Measurements from ENCODE around the gene ASAP2. TPM values are rescaled to one million over a fixed set of nuclear protein-coding genes. Genes with fewer than 3 reads are reported as not detected.
"Not testable (repeated sequence)": the region's sequence is repeated elsewhere in the genome, so short reads cannot be mapped to it uniquely, and the experiment has no call there.

ASAP2 gene
- polyA plus RNA-seq, 10 donors: 17.3 to 25.3 (median 21.7) TPM

DNA sequence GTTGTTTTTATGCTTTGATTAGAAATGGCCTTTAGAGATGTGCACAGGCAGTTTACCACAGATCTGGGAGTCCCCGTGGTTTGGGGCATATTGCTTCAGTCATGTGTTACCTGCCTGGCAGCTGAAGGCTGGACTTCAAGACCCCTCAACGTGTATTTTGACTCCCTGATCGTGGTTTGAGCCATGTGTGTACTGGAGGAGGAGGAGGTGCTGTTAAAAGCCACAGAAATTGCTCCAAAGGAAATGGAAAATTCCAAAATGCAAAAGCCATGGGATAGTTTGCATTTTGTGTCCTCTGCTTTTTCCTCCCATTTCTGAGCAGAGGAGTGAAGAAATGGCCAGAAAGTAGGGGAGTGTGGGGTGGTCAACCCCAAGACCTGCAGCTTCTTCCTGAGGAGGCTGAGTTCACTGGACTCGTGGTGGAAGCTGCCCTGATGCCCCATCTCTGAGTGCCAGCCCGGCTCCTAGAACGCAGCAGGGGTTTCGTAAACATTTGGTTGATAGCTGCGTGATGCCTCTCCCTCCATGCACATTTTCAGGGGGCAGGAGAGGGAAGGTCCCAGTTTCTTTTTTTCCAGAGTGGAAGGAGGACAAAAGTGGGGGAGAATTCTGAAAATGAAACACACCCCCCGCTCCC lies 171.0 kb downstream of the ASAP2 start:
- DNase-seq: no peak

DNA sequence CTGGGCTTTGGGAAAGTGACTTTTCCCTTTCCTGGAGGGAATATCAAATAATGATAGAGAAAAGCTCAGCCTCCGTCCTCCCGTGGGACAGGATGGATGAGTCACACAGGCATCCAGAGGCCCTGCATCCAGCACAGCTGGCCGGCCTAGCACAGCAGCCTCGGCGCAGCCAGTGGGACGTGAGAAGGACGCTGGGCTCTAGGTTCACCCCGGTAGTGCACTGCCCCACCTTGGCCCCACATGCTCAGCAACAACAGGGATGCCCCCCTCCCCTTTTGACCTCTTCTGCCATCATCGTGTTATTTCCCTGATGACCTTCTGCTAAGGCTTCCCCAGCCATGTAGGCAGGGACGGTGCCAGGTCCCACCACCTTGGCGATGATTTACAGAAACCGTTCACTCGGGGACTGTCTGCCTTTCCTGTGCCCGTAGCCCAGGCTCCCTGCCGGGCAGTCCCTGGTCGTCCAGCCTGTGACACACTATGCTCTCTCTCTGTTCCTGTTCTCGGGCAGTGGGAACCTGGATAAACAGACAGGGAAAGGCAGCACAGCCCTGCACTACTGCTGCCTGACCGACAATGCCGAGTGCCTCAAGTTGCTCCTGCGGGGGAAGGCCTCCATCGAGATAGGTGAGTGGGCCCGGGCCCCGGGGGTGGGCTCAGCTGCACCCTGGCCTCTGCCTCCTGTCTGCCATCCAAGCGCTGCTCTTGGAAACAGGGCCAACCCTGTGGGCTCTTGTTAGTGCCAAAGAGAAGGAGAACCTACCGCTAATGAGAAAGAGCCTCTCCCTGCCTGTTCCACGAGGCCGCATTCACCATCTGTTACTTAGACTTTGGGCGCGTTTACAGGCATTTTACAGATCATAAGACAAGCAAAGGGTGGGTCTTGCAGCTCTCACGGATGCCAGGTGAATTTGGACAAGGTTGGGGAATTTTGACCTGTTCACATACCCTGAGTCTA lies 172.1 kb downstream of the ASAP2 start:
- DNase-seq: peak; percentile 42 to 70 (median 43)

DNA sequence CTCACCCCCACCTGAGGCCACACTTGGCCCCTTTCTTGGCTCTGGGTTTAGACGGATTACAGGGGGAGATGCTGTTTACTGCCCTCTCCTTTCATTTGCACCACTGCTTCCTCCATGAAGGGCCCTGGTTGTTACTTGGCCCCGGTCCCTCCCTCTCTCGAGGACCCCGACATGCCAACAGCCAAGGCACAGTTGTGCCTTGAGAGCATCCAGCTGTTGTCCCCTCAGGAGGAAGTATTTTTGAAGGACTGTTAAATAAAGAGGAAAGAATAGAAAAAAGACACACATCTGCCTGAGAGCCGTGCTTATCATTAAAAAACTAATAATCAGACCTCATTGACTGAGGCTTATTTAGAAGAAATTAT lies 172.8 kb downstream of the ASAP2 start:
- no peak for DNase-seq

DNA sequence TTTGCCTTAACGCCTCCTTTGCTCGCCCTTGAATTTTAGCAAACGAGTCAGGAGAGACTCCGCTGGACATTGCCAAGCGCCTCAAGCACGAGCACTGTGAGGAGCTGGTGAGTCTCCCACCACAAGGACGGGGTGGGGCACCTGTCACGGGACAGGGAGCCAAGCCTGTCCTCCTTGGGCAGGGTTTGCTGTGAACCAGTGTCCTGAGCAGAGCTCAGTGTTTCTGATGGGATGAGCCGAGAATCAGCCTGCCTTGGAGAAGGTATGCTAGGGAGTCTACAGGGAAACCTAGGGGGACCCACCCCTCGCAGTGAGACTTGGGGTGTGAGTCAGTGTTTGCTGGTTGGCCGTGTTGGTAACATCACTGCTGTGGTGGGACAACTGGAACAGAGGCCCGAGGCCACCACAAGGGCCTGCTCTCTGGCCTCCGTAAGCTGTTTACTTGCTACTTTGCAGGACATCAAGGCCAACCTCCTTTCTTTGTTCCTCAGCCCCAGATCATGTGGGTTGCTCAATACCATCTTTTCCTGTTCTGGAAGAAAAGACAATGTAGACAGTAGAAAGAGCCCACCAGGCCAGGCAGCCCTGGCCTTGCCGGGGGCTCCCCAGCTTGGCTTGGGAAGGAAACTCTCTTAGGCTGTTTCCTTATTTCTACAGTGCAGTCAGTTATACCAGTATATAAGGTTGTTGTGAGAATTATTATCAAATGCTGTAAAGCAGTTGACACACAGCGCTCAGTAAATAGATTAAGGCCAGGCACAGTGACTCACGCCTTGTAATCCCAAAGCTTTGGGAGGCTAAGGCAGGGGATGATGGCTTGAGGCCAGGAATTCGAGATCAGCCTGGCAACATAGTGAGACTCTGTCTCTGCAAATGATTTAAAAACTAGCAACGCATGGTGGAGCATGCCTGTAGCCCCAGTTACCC lies 174.4 kb downstream of the ASAP2 start:
- peak; percentile 30 to 81 (median 54) for DNase-seq

DNA sequence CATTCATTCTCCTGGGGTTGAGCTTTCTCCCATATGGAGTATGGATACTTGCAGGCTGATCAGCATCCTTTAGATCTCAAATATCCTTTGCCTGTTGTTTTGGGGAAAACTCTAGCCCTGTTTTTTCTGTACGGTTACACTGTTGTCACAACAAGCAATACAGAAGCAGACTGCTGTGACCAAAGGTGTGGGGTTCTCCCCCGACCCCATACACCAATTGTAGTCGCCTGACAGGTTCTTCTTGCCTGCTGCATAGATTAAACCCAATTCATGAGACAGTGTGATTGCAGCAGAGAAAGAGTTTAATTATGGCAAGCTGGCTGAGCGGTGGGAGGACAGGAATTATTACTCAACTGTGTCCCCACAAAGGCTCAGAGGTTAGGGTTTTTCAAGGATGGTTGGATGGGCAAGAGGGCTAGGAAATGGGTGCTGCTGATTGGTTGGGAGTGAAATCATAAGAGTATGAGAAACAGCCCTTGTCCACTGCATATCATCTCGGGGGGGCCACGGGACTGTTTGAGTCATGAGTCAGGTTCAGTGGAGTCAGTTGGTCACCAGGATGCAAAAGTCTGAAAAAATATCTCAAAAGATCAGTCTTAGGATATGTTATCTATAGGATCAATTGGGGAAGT lies 176.1 kb downstream of the ASAP2 start:
- no peak for DNase-seq

DNA sequence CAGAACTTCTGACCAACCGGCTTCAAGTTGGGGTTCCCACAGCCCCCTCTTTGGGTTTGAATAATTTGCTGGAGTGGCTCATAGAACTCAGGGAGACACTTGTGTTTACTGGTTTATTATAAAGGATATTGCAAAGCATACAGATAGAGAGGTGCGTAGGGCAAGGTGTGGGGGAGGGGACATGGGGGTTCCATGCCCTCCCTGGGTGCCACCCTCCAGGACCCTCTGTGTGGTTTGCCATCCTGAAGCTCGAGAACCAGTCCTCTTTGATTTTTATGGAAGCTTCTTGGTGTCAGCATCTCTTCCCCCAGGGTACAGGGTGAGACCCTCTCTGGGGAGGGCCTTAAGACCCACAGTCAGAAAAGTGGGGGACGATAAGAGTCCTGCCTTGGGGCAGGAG lies 177.9 kb downstream of the ASAP2 start:
- DNase-seq: no peak

DNA sequence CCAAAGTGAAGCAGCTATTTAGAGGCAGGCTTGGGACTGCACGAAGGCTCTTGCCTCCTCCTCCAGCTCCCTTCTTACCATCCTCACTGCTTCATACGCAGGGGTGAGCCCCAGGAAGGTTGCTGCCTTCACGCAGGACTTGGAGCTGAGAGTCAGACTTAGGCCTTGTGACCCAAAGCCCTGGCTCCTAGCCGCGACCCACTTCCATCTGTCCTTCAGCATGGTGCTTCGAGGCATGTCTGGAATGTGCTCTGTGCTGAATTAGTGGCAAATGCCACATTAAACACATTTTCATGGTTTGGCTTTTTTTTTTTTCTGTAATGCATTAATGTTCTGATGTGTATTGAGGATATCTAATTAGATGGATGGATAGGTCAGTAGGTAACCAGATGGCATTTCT lies 179.2 kb downstream of the ASAP2 start:
- no peak for DNase-seq

DNA sequence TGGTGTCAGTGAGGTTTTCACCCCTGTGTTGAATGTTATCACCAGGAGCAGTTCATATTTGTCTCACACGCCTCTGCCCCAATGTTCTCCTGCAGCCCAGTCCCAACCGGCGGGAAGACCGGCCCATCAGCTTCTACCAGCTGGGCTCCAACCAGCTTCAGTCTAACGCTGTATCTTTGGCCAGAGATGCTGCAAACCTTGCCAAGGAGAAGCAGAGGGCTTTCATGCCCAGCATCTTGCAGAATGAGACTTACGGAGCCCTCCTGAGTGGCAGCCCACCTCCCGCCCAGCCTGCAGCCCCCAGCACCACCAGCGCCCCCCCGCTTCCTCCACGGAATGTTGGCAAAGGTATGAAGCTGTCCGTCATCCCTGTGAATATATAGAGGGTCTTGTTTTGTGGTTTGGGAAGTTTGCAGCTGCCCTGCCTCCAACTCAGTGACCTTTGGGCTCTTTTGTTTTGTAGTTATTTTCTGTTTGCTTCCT lies 181.6 kb downstream of the ASAP2 start:
- no peak for DNase-seq

DNA sequence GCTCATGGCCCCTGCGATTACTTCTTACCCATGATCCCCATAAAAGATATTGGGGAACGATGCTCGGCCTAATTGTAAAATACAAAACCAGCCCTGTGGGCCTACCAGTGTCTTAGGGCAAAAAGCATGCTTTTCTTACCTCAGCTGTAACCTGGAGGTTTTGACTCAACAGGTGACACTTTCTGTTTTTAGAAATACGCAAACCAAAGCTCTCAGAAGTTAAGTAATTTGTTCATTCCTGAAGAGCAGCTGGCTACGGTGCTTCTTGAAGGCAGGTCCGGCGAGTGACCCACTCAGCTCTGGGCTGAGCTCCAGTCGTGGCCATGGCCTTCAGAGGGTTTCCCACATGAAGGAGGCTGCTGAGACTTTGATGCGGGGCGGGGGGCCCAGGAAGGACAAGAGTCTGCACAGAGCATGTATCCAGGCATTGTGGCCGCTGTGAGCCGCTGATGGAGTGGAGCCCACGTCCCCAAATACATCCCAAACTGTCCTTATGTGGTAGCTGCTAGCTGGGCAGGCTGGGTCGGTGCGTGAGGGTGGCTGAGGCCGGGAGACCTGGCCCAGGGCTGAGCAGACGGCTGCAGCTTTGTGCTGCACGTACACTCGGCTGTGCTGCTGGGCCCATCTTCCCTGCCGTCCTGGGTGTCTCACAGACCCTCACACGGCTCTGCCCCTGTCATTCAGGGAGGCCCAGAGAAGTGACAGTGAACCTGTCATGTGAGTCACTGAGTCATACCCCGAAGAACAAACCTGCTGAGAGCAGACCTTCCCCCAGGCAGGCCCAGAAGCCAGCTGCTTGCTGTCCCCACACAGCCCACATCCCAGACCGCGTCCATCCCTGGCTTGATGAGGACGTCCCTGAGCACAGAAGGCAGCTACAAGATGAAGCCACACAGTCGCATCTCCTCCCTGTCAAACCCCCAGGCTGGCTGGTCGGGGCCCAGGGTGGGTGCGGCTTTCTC lies 182.6 kb downstream of the ASAP2 start:
- DNase-seq: no peak

DNA sequence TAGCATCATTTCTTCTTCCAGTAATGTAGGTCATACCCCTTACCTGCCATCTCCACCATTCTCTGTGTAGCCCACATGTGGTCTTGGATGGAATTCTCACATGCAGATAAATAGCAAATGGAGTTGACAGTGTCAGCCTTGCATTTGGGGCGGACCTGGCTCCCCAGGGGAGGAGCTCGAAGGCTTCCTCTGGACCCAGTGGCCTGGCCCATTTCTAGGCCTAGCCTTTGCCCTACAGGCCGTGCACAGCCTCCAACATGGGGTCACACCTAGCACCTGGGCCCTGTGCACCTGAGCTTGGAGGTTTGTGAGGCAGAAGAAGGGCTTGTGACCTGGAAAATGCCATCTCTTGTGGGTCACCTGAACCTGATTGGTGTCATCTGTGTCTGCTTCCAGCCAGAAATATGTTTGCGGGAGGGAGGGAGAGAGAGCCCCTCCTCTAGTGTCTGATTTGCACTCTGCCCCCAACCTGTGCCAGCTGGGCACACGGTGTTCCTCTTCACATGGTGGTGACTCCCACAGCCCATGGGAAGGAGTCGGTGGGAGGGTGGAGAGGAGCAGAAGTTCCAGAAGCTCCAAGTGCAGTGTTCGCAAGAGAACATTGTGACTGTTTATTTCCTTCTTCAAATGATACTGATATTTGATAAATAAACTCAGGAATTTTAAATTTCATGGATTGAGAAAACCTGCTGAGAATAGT lies 183.7 kb downstream of the ASAP2 start:
- DNase-seq: no peak

DNA sequence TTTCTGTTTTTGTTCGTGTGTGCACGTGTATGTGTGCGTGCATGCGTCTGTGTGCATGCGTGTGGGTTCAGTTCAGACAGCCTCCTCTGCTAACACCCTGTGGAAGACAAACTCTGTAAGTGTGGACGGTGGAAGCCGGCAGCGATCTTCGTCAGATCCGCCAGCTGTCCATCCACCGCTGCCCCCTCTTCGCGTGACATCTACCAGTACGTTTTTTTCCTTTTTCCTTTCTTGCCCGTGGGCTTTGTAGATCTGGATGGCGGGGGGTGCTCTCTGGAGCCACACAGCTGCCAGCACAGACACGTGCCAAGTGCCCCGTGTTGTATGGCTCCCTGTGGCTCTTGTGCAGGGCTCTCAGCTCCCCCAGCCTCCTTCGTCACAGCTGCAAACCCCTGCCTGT lies 184.4 kb downstream of the ASAP2 start:
- DNase-seq: no peak

DNA sequence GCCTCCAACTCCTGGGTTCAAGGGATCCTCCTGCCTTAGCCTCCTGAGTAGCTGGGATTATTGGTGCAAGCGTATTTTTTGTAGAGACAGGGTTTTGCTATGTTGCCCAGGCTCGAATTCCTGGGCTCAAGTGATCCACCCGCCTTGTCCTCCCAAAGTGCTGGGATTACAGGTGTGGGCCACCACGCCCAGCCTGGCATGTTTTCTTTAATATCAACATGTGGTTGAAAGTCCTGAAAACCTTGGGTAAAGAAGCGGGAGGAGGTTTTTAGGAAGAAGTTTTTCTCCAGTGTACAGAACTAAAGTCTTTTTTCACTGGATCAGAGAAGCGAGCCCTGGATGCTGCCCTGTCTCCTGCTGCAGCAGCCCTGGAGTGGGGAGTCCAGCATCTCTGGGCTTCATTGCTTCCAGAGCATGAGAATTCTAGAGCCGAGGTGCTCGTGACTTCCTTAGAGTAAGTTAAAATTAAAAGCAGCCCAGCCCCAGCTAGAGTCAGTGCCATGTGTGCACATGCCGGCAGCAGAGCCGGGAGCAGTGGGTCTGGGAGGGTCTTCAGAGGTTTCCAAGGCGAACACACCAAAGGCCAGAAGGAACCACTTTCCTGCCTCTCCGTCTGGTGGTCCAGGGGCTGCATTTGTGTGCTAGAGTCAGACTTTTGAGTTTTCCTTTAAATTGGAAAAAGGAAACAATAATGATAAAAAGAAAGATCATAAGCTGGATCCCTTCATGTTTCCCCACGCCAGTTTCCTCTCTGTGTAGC lies 185.5 kb downstream of the ASAP2 start:
- no peak for DNase-seq

DNA sequence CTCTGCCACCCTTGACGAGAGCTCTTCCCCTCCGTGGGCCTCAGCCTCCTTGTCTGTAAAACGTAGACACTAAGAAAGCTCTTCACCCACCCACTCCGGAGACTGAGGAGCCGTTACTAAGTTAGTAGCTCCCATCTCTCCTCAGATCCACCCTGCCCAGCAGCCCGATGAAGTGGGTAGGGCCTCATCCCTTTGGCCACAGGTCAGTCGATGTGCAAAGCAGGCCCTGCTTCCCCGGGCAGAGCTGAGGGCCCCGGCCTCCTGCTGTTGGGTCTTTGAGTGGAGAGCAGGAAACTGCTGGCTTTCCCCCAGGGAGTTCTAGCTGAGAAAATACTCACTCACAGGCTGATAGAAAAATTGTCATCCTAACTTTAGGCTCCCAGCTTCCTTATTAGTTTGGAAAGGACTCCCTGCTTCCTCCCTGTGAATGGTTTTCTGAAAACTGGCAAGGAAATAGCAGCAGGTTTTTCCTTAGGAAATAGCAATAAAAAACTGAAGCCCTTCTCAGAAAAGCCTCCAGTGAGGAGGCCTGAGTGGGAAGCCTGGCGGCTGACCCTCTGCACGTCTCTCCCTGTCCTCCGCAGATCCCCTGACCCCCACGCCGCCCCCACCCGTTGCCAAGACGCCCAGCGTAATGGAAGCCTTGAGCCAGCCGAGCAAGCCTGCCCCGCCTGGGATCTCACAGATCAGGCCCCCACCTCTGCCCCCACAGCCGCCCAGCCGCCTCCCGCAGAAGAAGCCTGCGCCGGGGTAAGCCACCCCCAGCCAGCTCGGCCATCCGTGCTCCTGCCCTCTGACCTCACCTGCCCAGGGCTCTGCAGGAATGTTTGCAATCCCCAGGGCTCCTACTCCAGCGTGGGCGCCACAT lies 186.5 kb downstream of the ASAP2 start:
- peak in 2 of 3 donors; percentile 27 to 69 for DNase-seq

DNA sequence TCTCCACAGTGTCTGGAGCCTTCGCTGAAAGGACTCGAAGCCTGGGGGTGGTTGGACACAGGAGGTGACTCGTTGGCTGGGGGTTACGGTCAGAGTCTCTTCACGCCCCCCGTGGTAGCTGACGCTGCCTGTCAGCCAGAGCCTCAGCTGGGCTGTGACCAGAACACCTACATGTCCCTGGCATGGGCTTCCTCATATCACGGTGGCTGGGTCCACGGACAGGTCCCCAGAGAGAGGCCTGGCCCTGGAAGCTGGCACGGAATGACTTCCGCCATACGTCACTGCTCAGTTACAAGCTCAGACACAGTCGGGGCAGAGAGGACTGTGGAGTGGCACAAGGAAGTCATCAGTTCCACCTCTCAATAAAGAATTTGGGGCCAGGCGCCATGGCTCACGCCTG lies 188.2 kb downstream of the ASAP2 start:
- DNase-seq: no peak

DNA sequence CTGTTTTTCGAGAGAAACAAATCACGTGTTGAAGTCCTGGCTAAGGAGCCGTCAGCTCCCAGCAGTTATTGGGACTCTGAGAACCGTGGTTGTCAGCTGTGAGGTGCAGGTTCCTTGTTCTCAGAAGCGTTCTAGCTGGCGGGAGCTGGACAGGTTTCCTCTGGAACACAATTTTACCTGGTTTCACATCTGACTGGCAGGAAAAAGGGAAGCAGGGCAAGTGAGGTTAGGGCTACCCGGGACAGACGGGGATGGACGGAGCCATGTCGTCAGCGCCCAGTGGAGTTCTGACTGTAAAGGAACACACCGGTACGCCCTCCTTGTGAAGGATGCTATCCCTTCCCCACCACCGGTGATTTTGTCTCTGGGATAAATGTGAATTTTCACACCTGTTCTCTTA lies 190.6 kb downstream of the ASAP2 start:
- DNase-seq: no peak

DNA sequence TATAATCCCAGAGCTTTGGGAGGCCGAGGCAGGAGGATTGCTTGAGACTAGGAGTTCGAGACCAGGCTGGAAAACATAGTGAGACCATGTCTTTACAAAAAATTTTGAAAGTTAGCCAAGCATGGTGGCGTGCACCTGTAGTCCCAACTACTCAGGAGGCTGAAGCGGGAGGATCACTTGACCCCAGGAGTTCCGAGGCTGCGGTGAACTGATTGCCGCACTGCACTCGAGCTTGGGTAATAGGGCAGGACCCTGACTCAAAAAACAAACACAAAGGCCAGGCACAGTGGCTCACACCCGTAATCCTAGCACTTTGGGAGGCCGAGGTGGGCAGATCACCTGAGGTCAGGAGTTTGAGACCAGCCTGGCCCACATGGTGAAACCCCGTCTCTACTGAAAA lies 191.6 kb downstream of the ASAP2 start:
- not testable (repeated sequence) for DNase-seq

DNA sequence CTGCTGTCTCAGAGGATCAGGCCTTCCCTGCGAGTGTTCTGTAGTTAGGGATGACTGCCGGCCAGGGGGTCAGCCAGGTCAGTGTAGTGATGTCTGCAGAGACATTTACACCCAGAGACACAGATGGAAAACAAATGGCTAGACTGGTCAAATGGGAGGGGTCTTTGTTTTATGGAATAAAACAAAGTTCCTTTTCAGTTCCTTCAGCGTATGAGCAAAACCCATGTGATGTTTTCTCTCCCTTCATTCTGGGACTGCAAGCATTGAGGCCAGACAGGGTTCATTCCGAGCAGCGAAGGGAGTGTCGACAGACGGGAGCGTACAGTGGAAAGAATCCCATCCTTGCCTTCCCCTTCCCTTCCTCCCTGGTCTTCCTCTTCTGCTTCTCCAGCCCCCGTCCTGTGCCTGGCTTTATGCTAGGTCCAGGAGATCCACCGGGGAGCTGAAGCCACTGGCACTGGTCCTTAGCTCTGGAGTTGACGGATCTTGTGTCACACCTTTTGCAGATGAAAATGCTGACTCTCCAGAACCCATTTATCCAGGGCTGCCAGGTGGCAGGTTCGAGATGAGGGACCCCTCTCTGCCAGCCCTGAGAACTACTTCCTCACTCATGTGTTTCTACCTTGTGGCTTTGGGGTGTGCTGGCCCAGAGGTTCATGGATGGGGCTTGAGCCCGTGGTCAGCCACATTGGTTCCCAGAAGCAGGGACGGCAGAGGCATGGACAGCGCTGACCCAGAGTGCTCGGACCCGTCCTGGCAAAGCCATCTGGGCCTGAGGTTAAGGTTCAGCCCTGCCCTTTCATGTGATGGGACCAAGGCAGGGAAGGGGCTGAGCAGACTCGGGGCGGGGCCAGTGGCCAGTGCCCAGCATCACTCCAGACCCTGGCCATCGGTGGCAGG lies 192.5 kb downstream of the ASAP2 start:
- DNase-seq: peak; percentile 24 to 73 (median 43)

Measured in muscle of back (tissue), 11 donors.